HG02943 (cell line): Measurements from ENCODE around the gene B9D1.

Source experiments
- ATAC-seq: cut with Tn5 transposase; IDR thresholded peaks from one replicate; pipeline ENCODE4 v1.9.1; 2021; ENCODE audit warnings: mild to moderate bottlenecking, low read depth, moderate library complexity; ENCODE audit not compliant: unreplicated experiment

The B9D1 gene

GRCh38 chr17:19390951-19391350 lies 28.4 kb upstream of the B9D1 start:
- ATAC-seq: no peak

GRCh38 chr17:19388791-19389785 lies 26.6 kb upstream of the B9D1 start:
- ATAC-seq: no peak

- no peak for ATAC-seq
Observed at GRCh38 chr17:19387921-19388521, 25.5 kb upstream of the B9D1 start.

- no peak for ATAC-seq
Observed at GRCh38 chr17:19386974-19387920, 24.7 kb upstream of the B9D1 start, which contains the start of gene MFAP4. Gene MFAP4, minus strand, starts transcription at chr17:19387190. Its CDS starts 35 bp downstream, at chr17:19387155.

- ATAC-seq: no peak
Observed at GRCh38 chr17:19386051-19386929, 23.8 kb upstream of the B9D1 start.

GRCh38 chr17:19385521-19385983 lies 23.0 kb upstream of the B9D1 start:
- no peak for ATAC-seq

- no peak for ATAC-seq
Observed at GRCh38 chr17:19384723-19385391, 22.3 kb upstream of the B9D1 start.

- no peak for ATAC-seq
Observed at GRCh38 chr17:19383681-19384470, 21.4 kb upstream of the B9D1 start.

GRCh38 chr17:19382531-19383444 lies 20.3 kb upstream of the B9D1 start:
- ATAC-seq: no peak

- no peak for ATAC-seq
Observed at GRCh38 chr17:19381741-19382444, 19.4 kb upstream of the B9D1 start.

GRCh38 chr17:19381361-19381740 lies 18.8 kb upstream of the B9D1 start:
- ATAC-seq: no peak

- no peak for ATAC-seq
Observed at GRCh38 chr17:19380481-19381301, 18.2 kb upstream of the B9D1 start.

GRCh38 chr17:19379361-19380065 lies 17.0 kb upstream of the B9D1 start:
- ATAC-seq: no peak

- peak; percentile 7 for ATAC-seq
Observed at GRCh38 chr17:19378416-19379360, 16.2 kb upstream of the B9D1 start, which contains the start of gene MAPK7. Gene MAPK7, plus strand, starts transcription at chr17:19378498. Its CDS starts 403 bp downstream, at chr17:19378901.
